Lower leg skin (tissue), 4 donors: ENCODE measurements around the gene UNC13A. TPM values are rescaled to one million over a fixed set of nuclear protein-coding genes. Genes with fewer than 3 reads are reported as not detected.

ENCODE experiments used
- DNase-seq, 2 donors: peaks; one replicate each; pipeline ENCODE4 v3.0.0-alpha.2; 2019; ENCODE audit warnings: low spot score in 2 of 2
- H3K4me3 ChIP-seq: fragments of 200-600 bp; sonication (generic); 2 replicates; pipeline ENCODE4 v1.5.1; 2017; ENCODE audit warnings: mild to moderate bottlenecking, low read depth; ENCODE audit not compliant: poor library complexity, severe bottlenecking
- CTCF ChIP-seq, 3 donors: fragments of 450-650 bp; IDR thresholded peaks; one replicate each; pipeline ENCODE4 v1.5.1; 2016; ENCODE audit warnings: antibody characterized with exemption in 3 of 3, mild to moderate bottlenecking in 3 of 3, moderate library complexity in 2 of 3
- POLR2A ChIP-seq, 2 donors: fragments of 450-650 bp; IDR thresholded peaks; one replicate each; pipeline ENCODE4 v1.6.1; 2016 to 2017; ENCODE audit warnings: antibody characterized with exemption in 2 of 2, mild to moderate bottlenecking in 1 of 2, moderate library complexity in 1 of 2
- WGBS, 2 donors: methylation state at CpG; one replicate each; pipeline ENCODE4 v1.1.5; 2018; 5-methylcytosine and 5-hydroxymethylcytosine counted together
- intact Hi-C: fragments of 100-400 bp; cut with DNase I; formaldehyde crosslinking; loops from one replicate; pipeline ENCODE4 v1.15.0; 2023; ENCODE audit warnings: low total_unique reads
- total RNA-seq, 4 donors: library from RNA; depleted of rRNA; stranded (reverse); fragments of >200 nt; gene quantifications; one replicate each; pipeline ENCODE4 v1.1.0, GENCODE V29; 2016

UNC13A gene
- total RNA-seq, 4 donors from 2014 or later, result not detected

- DNase-seq, result no peak
- WGBS, 2 donors, result 75 to 94% methylated on average over 2 of the region's 2 CpGs
- no peak for TF ChIP-seq CTCF (IDR thresholded peaks at IDR 0.05)
- TF ChIP-seq POLR2A (IDR thresholded peaks at IDR 0.05), result no peak
- no peak overlapping the region for H3K4me3 ChIP-seq
- intact Hi-C loops, result no loop called here
Observed at GRCh38 chr19:17629760-17630159, 58.4 kb downstream of the UNC13A start.

DNA sequence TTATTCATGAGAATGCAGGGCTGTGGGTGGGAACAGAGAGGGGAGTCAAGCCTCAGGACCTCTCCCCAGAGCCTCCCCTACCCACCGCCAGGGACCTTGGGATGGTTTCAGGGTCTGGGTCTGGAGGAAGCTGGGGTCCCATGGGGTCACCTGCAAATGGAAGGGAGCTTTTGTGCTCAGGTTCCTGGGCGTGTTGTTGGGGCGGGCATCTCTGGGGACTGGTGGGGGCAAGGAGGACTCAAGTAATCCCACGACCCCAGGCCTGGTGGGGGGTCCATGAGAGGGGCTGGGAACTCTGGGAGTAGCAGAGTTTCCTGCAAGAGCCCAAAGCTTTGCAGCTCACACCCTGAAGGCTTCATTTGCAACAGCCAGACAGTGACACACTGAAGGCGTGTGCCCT is 60.2 kb downstream of the UNC13A start:
- intact Hi-C loops, result no loop called here
- 63 to 64% methylated on average over 3 to 5 of the region's 5 CpGs for WGBS, 2 donors
- TF ChIP-seq CTCF (IDR thresholded peaks at IDR 0.05), result no peak
- no peak for TF ChIP-seq POLR2A (IDR thresholded peaks at IDR 0.05)
- H3K4me3 ChIP-seq, result no peak overlapping the region
- DNase-seq, result no peak

- intact Hi-C loops, result no loop called here
Observed at GRCh38 chr19:17627161-17627560, 61.0 kb downstream of the UNC13A start.

DNA sequence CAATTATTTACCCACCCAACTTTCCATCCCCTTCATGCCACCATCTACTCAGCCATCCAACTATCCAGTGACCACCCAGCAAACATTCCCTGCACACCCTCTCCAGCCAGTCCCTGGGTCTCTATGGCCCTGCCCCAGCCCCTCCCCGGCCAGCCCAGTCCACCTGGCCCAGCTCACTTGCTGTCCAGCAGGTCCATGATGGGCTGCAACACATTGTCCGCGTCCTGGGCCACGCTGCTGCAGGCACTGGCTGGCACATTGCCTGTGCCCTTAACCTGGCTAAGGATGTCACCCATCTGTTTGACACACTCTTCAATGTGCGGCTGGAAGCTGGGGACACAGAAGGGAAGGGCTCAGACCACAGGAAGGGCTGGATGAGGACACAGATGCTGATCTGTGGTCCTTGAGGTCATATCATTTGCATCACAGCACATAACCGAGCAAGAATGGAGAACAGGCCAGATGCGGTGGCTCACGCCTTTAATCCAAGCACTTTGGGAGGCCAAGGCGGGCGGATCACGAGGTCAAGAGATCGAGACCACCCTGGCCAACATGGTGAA is 61.6 kb downstream of the UNC13A start:
- TF ChIP-seq CTCF (IDR thresholded peaks at IDR 0.05) (no peak), POLR2A (IDR thresholded peaks at IDR 0.05) (no peak)
- no peak for DNase-seq
- no peak overlapping the region for H3K4me3 ChIP-seq
- intact Hi-C loops, result no loop called here
- 75 to 83% methylated on average over 12 of the region's 12 CpGs for WGBS, 2 donors

More at GRCh38 chr19:17627161-17627560, 61.0 kb downstream of the UNC13A start:
- TF ChIP-seq POLR2A (IDR thresholded peaks at IDR 0.05), result no peak
- no peak for TF ChIP-seq CTCF (IDR thresholded peaks at IDR 0.05)
- no peak overlapping the region for H3K4me3 ChIP-seq
- no peak for DNase-seq
- 86 to 98% methylated on average over 3 of the region's 3 CpGs for WGBS, 2 donors

- no peak overlapping the region for H3K4me3 ChIP-seq
- TF ChIP-seq CTCF (IDR thresholded peaks at IDR 0.05) (no peak), POLR2A (IDR thresholded peaks at IDR 0.05) (no peak)
- 88 to 90% methylated on average over 2 of the region's 2 CpGs for WGBS, 2 donors
- DNase-seq, result no peak
- intact Hi-C loops, result no loop called here
Observed at GRCh38 chr19:17625980-17626379, 62.2 kb downstream of the UNC13A start.

DNA sequence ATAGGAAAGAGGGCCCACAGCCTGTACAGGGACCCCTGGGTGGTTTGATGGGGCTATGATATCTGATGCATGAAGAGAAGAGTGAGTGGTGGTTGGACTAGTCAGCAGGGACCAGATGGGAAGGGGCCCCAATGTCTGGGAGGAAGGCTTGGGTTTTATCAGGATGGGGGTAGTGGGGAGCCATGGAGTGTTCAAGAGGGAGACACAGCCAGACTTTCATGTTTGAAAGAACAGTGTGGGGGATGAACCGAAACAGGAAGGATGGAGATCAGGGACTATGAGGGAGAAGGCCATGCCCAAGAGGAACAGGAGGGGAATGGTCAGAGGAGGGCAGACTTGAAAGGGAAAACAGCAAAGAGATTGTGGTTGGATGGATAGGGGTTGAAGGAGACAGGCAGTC is 63.1 kb downstream of the UNC13A start:
- no peak overlapping the region for H3K4me3 ChIP-seq
- WGBS, 2 donors, result 86 to 96% methylated on average over 1 of the region's 1 CpG
- TF ChIP-seq CTCF (IDR thresholded peaks at IDR 0.05), result no peak
- no peak for TF ChIP-seq POLR2A (IDR thresholded peaks at IDR 0.05)
- no peak for DNase-seq
- intact Hi-C loops, result no loop called here
